Smooth muscle cell (in vitro differentiated cells): ENCODE results near the gene IPMK. TPM values are rescaled to one million over a fixed set of nuclear protein-coding genes. Genes with fewer than 3 reads are reported as not detected.

Source experiments
- DNase-seq: peaks from one replicate; lab custom pipeline; 2025; ENCODE audit not compliant: unreplicated experiment; lab: John Stamatoyannopoulos, UW
- H2AFZ ChIP-seq: fragments of 200-600 bp; sonication (generic); 2 replicates; pipeline ENCODE4 v1.6.0; 2016; ENCODE audit warnings: antibody characterized with exemption, low read depth, mild to moderate bottlenecking
- H3F3A ChIP-seq: fragments of 200-600 bp; sonication (generic); 2 replicates; pipeline ENCODE4 v1.6.0; 2017; ENCODE audit warnings: antibody characterized with exemption, low read depth
- H3K27ac ChIP-seq: fragments of 200-600 bp; sonication (generic); 2 replicates; pipeline ENCODE4 v1.5.1; 2016; ENCODE audit warnings: low read depth, mild to moderate bottlenecking
- H3K27me3 ChIP-seq: fragments of 200-600 bp; sonication (generic); 2 replicates; pipeline ENCODE4 v1.6.1; 2016; ENCODE audit warnings: low read depth, mild to moderate bottlenecking
- H3K36me3 ChIP-seq: fragments of 200-600 bp; sonication (generic); 2 replicates; pipeline ENCODE4 v1.5.1; 2016; ENCODE audit warnings: low read depth
- H3K4me1 ChIP-seq: fragments of 200-600 bp; sonication (generic); 2 replicates; pipeline ENCODE4 v1.5.1; 2016; ENCODE audit warnings: low read depth
- H3K4me2 ChIP-seq: fragments of 200-600 bp; sonication (generic); 2 replicates; pipeline ENCODE4 v1.6.0; 2016; ENCODE audit warnings: mild to moderate bottlenecking
- H3K4me3 ChIP-seq: fragments of 200-600 bp; sonication (generic); 2 replicates; pipeline ENCODE4 v1.5.1; 2016; ENCODE audit warnings: mild to moderate bottlenecking
- H3K79me2 ChIP-seq: fragments of 200-600 bp; sonication (generic); 2 replicates; pipeline ENCODE4 v1.6.0; 2016; ENCODE audit warnings: low read depth, mild to moderate bottlenecking
- H3K9ac ChIP-seq: fragments of 200-600 bp; sonication (generic); 2 replicates; pipeline ENCODE4 v1.6.0; 2016; ENCODE audit warnings: low read depth
- H3K9me3 ChIP-seq: fragments of 200-600 bp; sonication (generic); replicated peaks from 2 replicates; pipeline ENCODE4 v1.5.1; 2016; ENCODE audit warnings: low read depth
- H4K20me1 ChIP-seq: fragments of 200-600 bp; sonication (generic); 2 replicates; pipeline ENCODE4 v1.6.0; 2016; ENCODE audit warnings: low read depth
- WGBS: methylation state at CpG from one replicate; pipeline ENCODE4 v1.1.7; 2016; ENCODE audit warnings: low lambda C conversion rate; 5-methylcytosine and 5-hydroxymethylcytosine counted together
- polyA plus RNA-seq: library from polyadenylated mRNA; unstranded; fragments of >200 nt; fragmentation: Nextera tagmentation; extraction: Ambion mirVana; gene quantifications from 2 replicates; pipeline ENCODE4 v1.2.1, GENCODE V29; 2016
- total RNA-seq: library from RNA; depleted of rRNA; stranded (reverse); fragments of >200 nt; gene quantifications from 2 replicates; pipeline ENCODE4 v1.2.3, GENCODE V29; 2014
- TF ChIP-seq, protein P1 (sequence below): fragments of 200-600 bp; sonication (generic); IDR thresholded peaks from 2 replicates; pipeline ENCODE4 v1.5.1; 2017; ENCODE audit warnings: borderline replicate concordance, mild to moderate bottlenecking, antibody characterized with exemption; ENCODE audit not compliant: insufficient read depth, poor library complexity, severe bottlenecking

IPMK gene
- total and polyA plus RNA-seq, 2 experiments from 2014 or later: 1.9 to 9.2 TPM

DNA sequence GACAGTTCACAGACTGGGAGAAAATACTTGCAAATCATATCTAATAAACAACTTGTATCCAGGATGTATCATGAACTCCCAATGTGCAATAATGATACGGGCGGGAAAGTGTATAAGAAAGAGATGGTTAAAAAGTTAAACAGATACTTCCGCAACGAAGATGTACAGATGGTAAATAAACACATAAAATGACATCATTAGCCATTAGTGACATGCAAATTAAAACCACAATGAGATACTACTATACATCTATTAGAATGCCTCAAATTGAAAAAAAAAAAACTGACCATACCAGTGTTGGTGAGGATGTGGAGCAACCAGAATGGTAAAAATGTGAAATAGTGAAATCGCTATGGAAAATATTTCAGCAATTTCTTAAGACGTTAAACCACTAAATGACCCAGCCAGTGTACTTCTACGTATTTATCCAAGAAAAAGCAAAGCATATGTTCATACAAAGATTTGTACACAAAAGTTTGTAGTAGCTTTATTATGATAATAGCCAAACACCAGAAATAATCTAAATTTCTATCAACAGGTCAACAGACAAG lies 83.5 kb downstream of the IPMK start:
- Histone ChIP-seq H2AFZ (no peak overlapping the region), H3K79me2 (no peaks in the 10 kb centered on the region), H3K9me3 (no peaks in the 10 kb centered on the region), H3F3A (no peaks in the 10 kb centered on the region), H3K4me2 (no peak overlapping the region), H4K20me1 (no peaks in the 10 kb centered on the region), H3K27me3 (no peaks in the 10 kb centered on the region), H3K4me1 (no peaks in the 10 kb centered on the region), H3K27ac (no peak overlapping the region), H3K4me3 (no peak overlapping the region), H3K9ac (no peak overlapping the region), H3K36me3 (no peaks in the 10 kb centered on the region)
- 87% methylated on average over 7 of the region's 7 CpGs for WGBS
- TF ChIP-seq, protein P1, sequence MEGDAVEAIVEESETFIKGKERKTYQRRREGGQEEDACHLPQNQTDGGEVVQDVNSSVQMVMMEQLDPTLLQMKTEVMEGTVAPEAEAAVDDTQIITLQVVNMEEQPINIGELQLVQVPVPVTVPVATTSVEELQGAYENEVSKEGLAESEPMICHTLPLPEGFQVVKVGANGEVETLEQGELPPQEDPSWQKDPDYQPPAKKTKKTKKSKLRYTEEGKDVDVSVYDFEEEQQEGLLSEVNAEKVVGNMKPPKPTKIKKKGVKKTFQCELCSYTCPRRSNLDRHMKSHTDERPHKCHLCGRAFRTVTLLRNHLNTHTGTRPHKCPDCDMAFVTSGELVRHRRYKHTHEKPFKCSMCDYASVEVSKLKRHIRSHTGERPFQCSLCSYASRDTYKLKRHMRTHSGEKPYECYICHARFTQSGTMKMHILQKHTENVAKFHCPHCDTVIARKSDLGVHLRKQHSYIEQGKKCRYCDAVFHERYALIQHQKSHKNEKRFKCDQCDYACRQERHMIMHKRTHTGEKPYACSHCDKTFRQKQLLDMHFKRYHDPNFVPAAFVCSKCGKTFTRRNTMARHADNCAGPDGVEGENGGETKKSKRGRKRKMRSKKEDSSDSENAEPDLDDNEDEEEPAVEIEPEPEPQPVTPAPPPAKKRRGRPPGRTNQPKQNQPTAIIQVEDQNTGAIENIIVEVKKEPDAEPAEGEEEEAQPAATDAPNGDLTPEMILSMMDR: no peak
- DNase-seq: no peak

DNA sequence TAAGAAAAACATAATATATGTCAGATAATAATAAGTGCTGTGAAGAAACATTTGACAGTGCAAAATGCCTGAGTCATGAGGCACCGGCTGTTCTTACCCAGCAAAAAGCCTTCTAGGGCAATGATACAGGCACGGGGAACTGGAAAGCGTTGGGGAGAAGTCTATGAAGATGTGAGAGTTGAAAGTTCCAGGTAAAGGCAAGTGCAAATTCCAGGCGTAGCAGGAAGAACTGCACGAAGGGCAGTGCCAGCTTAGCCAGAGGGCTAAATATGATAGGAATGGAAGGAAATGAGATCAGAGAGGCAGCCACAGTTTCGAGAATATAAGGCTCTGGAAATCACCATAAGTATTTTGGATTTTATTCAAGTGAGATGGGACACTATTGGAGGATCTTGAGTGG lies 87.0 kb downstream of the IPMK start:
- H2AFZ ChIP-seq: no peak overlapping the region
- DNase-seq: no peak
- H3K27ac ChIP-seq: no peak overlapping the region
- no peaks in the 10 kb centered on the region for H3K27me3 ChIP-seq
- H3K9ac ChIP-seq: no peak overlapping the region
- no peaks in the 10 kb centered on the region for H3K4me1 ChIP-seq
- no peaks in the 10 kb centered on the region for H3K36me3 ChIP-seq
- H3F3A ChIP-seq: no peaks in the 10 kb centered on the region
- TF ChIP-seq, protein P1: no peak
- H3K9me3 ChIP-seq: no peaks in the 10 kb centered on the region
- no peak overlapping the region for H3K4me2 ChIP-seq
- no peak overlapping the region for H3K4me3 ChIP-seq
- no peaks in the 10 kb centered on the region for H4K20me1 ChIP-seq
- H3K79me2 ChIP-seq: no peaks in the 10 kb centered on the region
- 69% methylated on average over 6 of the region's 6 CpGs for WGBS

DNA sequence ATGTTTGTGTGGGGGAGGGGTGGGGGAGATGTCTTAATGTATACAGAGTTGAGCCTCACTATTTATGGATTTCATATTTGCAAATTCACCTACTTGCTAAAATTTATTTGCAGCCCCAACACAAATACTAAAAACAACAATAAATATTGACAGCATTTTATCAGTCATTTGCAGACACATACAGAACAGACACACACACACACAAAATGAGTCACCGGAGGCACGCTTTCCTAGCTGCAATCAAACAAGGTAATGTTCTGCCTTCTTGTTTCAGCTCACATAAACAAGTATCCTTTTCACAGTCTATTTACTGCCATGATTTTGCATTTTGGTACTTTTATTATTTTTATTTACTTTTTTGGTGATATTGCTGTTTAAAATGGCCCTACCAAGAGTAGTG lies 88.5 kb downstream of the IPMK start:
- no peaks in the 10 kb centered on the region for H3F3A ChIP-seq
- H3K4me1 ChIP-seq: no peaks in the 10 kb centered on the region
- no peak for DNase-seq
- no peaks in the 10 kb centered on the region for H3K27me3 ChIP-seq
- H3K27ac ChIP-seq: no peak overlapping the region
- H3K9ac ChIP-seq: no peak overlapping the region
- no peak overlapping the region for H2AFZ ChIP-seq
- no peaks in the 10 kb centered on the region for H3K9me3 ChIP-seq
- 44% methylated on average over 2 of the region's 2 CpGs for WGBS
- H4K20me1 ChIP-seq: no peaks in the 10 kb centered on the region
- TF ChIP-seq, protein P1: no peak
- H3K36me3 ChIP-seq: no peaks in the 10 kb centered on the region
- H3K79me2 ChIP-seq: no peaks in the 10 kb centered on the region
- no peak overlapping the region for H3K4me3 ChIP-seq
- H3K4me2 ChIP-seq: no peak overlapping the region

DNA sequence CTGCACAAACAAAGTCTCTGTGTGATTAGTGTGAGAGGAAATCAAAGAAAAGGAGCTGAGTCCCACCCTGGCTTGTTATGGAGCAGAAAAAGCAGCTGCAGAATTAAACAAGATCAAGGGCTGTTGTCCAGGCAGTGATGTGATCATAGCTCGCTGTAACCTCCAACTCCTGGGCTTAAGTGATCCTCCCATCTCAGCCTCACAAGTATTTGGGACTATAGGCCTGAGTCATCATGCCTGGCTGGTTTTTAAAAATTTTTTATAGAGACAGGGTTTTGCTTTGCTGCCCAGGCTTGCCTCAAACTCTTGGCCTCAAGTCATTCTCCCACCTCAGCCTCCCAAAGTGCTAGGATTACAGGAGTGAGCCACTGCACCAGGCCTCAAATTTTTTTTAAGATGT lies 88.9 kb downstream of the IPMK start:
- H3K9me3 ChIP-seq: no peaks in the 10 kb centered on the region
- no peak overlapping the region for H3K4me3 ChIP-seq
- H3K9ac ChIP-seq: no peak overlapping the region
- no peaks in the 10 kb centered on the region for H3F3A ChIP-seq
- H3K4me1 ChIP-seq: no peaks in the 10 kb centered on the region
- H4K20me1 ChIP-seq: no peaks in the 10 kb centered on the region
- no peak for DNase-seq
- no peaks in the 10 kb centered on the region for H3K36me3 ChIP-seq
- H3K4me2 ChIP-seq: no peak overlapping the region
- H3K27me3 ChIP-seq: no peaks in the 10 kb centered on the region
- H3K27ac ChIP-seq: no peak overlapping the region
- H2AFZ ChIP-seq: no peak overlapping the region
- WGBS: 21% methylated on average over 1 of the region's 1 CpG
- TF ChIP-seq, protein P1: no peak
- no peaks in the 10 kb centered on the region for H3K79me2 ChIP-seq
